Left lobe of liver (tissue), 2 donors: ENCODE data around the gene ATP5F1E. TPM values are rescaled to one million over a fixed set of nuclear protein-coding genes. Genes with fewer than 3 reads are reported as not detected.
"Not testable (repeated sequence)": the region's sequence is repeated elsewhere in the genome, so short reads cannot be mapped to it uniquely, and the experiment has no call there.

Source experiments
- ATAC-seq: fragments of 200-7000 bp; cut with Tn5 transposase; one replicate; pipeline ENCODE4 v1.9.1; 2020; ENCODE audit warnings: mild to moderate bottlenecking, moderate library complexity
- DNase-seq: peaks from one replicate; pipeline ENCODE4 v3.0.0-alpha.2; 2020; ENCODE audit warnings: low spot score
- total RNA-seq: library from RNA; stranded (reverse); gene quantifications from one replicate; pipeline ENCODE4 v1.2.1, GENCODE V29; 2021
- donor health status: DM: no; HTN: no; CAD: no; lungs with moderate emphysema.
- donor health status: DM: no; HTN: yes; CAD: no.

Gene ATP5F1E
- total RNA-seq, 1 donor from 2014 or later = 33.3 TPM

GRCh38 chr20:59022754-59023153 is 9.4 kb downstream of the ATP5F1E start:
- no peak for ATAC-seq
- DNase-seq = no peak

GRCh38 chr20:59020938-59021551 is 11.1 kb downstream of the ATP5F1E start:
- no peak for ATAC-seq
- DNase-seq = no peak

GRCh38 chr20:59019217-59019616 is 12.9 kb downstream of the ATP5F1E start, which contains the start of gene TUBB1:
Gene TUBB1 (plus strand): TSS chr20:59019429. CDS start chr20:59019523, 94 bp downstream.
- no peak for DNase-seq
- no peak for ATAC-seq

DNA sequence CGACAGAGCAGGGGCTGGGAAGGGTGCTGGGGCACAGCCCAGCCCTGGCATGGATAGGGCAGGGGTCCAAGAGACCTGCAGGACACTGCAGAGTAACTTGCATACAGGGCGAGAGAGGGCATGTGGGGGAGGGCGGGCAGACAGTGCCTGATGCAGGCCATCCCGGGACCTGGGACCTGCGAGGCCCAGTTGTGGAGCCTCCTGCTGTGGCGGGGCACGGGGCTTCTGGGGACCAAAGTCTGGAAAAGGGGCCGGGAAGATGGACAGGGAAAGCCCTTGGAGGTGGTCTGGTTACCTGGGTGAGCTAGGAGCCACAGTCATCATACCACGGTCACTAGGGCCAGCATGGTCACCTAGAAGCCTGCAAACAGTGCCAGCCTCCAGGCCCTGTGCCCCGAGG is 13.3 kb downstream of the ATP5F1E start:
- no peak for ATAC-seq
- no peak for DNase-seq

GRCh38 chr20:59017493-59018231 is 14.5 kb downstream of the ATP5F1E start:
- ATAC-seq (no peak), DNase-seq (no peak)

DNA sequence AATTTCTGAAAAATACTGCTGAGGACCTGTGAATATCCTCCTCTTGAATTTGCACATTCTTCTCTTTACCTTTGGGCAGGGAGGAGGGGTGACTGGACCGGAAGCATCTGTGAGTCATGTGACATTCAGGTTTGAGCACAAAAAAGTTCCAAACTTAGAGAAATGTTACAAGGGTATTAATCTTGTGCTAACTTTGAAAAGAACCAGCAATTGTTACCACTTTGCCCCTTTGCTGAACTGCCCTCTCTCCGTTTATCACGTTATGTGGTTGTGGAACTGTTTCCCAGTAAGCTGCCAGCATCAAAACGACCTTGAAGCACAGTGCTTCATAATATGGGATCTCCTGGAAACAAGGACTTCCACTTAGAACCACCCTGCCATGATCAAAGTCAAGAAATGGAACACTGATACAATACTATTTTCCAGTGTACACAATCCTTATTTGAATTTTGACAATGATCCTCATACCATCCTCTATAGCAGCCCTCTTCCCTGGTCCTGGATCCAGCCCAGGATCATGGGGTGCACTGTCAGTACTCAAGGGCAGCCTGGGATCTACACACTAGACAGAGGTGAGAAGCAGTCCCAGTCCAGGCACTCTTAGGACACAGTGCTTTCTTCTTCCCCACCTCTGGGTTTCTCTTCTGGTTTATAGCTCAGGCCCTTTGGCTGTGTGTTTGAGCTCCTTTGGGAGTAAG is 15.2 kb downstream of the ATP5F1E start:
- ATAC-seq (no peak), DNase-seq (no peak)

- DNase-seq (no peak), ATAC-seq (no peak)
These were observed 16.1 kb downstream of the ATP5F1E start for GRCh38 chr20:59015812-59016711.

- DNase-seq = no peak
These were observed 16.7 kb downstream of the ATP5F1E start for GRCh38 chr20:59015411-59015810.

GRCh38 chr20:59014680-59015389 is 17.3 kb downstream of the ATP5F1E start:
- no peak for ATAC-seq
- no peak for DNase-seq

More at GRCh38 chr20:59015411-59015810, 16.7 kb downstream of the ATP5F1E start:
- ATAC-seq = no peak

DNA sequence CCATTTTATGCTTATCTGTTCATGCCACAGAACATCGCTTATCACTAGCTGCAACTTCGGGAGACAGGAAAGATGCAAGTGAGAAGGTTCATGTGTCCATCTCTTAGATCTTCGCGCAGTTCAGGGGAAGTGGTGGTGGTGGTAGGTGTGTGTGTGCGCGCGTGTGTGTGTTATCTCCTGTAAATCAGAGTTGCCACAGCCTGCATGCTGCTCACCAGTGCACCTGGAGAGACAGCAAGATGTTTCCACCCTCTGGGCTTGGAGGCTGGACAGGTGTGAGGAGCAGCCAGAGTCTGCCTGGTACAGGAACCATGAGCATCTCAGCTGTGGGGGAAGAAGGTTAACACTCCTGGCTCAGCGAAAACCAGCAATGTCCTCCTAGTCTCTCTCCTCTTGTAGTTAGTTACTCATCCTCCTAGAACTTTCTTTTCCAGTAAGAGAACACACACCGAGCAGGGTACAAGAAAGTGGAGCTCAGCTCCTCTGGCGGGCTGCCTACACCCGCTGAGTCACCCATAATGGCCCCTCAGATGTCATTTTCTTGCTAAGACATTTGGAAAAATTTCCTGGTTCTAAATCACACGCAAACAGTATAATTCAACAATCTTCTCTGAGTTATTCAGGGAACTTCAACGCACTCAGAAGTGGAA is 18.1 kb downstream of the ATP5F1E start:
- no peak for ATAC-seq
- DNase-seq = no peak

GRCh38 chr20:59013031-59013951 is 18.8 kb downstream of the ATP5F1E start:
- ATAC-seq (no peak), DNase-seq (no peak)

- DNase-seq, ATAC-seq: not testable (repeated sequence)
These were observed 20.3 kb downstream of the ATP5F1E start for GRCh38 chr20:59011874-59012157.

DNA sequence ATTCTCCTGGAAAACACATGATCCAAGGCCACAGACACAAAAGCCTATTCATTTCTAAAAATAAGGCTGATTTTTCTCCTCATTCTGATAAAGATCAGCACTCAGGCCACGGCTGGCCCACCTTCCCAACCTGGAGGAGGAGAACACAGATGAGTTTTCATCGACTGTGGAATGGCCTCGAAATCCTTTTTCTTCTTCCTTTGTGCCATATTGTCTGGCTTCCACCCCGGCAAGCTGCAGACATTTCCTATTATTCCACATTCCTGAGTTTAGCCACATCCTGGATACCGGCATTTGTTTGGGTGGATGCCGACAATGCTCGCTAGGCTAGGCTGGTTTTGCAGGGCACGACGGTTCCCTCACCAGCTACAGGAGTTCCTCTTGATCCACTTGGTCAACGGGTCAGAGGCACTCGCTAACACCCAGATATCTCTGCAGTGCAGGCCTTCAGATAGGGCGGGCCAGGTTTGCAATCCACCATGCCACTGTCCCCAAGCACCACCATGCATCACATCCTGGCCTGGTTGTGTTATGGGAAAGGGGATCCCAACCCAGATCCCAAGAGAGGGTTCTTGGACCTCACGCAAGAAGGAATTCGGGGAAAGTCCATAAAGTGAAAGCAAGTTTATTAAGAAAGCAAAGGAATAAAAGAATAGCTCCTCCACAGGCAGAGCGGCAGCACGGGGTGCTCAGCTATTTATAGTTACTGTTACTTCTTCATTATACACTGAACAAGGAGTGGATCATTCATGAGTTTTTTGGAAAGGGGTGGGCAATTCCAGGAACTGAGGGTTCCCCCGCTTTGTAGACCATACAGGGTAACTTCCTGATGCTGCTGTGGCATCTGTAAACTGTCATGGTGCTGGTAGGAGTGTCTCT is 20.9 kb downstream of the ATP5F1E start:
- DNase-seq (no peak), ATAC-seq (no peak)

DNA sequence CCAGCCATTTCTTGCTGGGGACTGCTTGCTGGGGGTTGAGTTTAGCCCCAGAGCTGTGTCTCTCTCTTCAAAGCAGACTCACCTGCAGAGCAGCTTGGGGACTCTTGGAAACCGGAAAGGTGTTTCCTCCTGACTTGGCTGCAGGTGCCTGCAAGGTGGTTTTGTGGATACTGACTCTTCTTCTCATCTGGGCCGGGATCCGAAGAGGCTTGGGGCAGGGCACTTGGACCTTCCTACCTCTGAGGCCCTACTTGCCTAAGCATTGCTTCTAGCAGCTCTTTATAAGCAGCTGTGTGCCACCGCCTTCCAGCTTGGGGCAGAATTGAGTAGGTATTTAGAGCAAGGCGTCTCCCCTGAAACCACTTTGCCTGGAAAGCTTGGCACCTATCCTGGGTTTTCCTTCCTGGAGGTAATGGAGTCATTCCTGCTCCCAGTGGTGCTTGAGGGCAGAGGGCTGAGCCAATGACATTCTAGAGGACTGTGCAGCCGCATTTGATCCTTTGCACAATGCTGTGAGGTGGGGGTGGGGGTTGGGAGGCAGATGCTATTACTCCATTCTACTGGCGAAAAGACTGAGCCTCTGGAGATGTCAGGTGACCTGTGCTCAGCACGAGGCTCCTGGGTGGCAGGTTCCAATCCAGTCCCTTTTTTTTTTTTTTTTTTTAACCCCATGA is 21.7 kb downstream of the ATP5F1E start:
- no peak for ATAC-seq
- DNase-seq = no peak

- DNase-seq = peak; percentile 41
- ATAC-seq = no peak
These were observed 23.3 kb downstream of the ATP5F1E start for GRCh38 chr20:59008715-59009336.

- ATAC-seq (no peak), DNase-seq (peak; percentile 53)
These were observed 24.2 kb downstream of the ATP5F1E start for GRCh38 chr20:59007665-59008511.
